Mucosa of rectum (tissue), 2 donors: ENCODE measurements around the gene KIFC1.

ENCODE experiments used
- H3K27ac ChIP-seq, 2 donors: one replicate each; pipeline ENCODE4 v1.7.0; 2013; ENCODE audit warnings: inconsistent platforms in 2 of 2, low read depth in 2 of 2, low read length in 2 of 2
- H3K27me3 ChIP-seq, 2 donors: one replicate each; pipeline ENCODE4 v1.7.0; 2013; ENCODE audit warnings: low read length in 2 of 2; ENCODE audit not compliant: control insufficient read depth in 2 of 2, insufficient read depth in 2 of 2
- H3K36me3 ChIP-seq, 2 donors: one replicate each; pipeline ENCODE4 v1.7.0; 2013; ENCODE audit warnings: low read length in 2 of 2; ENCODE audit not compliant: control insufficient read depth in 2 of 2, insufficient read depth in 2 of 2
- H3K4me1 ChIP-seq, 2 donors: one replicate each; pipeline ENCODE4 v1.7.0; 2013; ENCODE audit warnings: low read length in 2 of 2, mild to moderate bottlenecking in 1 of 2; ENCODE audit not compliant: control insufficient read depth in 2 of 2, insufficient read depth in 2 of 2
- H3K4me3 ChIP-seq, 2 donors: one replicate each; pipeline ENCODE4 v1.7.0; 2013; ENCODE audit warnings: low read length in 2 of 2
- H3K9ac ChIP-seq, 2 donors: one replicate each; pipeline ENCODE4 v1.7.0; 2013; ENCODE audit warnings: low read length in 2 of 2, low read depth in 1 of 2, mild to moderate bottlenecking in 1 of 2
- H3K9me3 ChIP-seq, 2 donors: one replicate each; pipeline ENCODE4 v1.7.0; 2013; ENCODE audit warnings: low read length in 2 of 2; ENCODE audit not compliant: control insufficient read depth in 2 of 2
- donor health status: healthy.
- donor health status: Normal muscosa, but diverticular disease.

The KIFC1 gene

DNA sequence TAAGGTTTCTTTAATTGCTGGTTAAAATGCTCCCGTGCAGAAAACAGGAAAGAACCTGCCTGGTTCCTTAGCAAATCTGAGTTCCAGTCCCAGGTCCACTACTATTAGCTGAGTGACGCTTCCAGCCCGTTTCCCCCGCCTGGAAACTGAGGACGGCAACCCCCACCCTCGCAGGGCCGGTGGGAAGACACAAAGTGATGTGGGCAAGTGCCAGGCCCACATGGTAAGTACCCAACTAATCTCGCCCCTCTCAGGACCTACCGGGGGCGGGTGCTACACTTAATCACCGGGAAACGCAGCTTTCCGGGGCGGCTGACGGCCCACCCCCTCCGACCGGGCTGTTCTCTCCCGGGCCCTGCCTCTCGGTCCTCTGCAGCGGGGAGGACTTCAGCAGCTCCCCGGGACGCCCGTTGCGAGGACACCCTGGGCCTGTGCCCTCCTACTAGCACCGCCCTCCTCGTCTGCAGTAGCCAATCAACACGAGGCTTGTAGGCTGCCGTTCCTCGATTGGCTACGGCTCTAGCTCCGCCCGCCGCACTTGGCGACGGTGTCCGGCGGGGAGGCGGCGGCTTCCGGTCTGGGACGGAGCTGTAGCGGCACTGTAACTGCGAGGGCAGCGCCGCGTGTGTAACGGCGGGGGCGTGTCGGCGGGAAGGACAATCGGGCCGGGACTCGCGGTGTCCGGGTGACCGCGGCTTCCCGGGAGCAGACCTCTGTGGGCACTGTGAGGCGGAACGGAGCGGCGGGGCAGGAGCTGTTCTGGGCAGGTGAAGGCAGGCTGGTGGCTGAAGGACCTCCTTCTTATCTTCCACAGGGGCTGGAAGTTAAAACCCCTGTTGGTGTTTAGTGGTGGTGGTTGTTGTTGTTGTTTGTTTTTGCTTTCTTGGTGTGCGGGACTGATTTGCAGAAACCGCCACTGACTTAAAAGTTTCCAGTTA lies 62.7 kb downstream of the KIFC1 start, which contains the start of gene ZBTB9:
TSS of gene ZBTB9 (plus strand) at position 568 of the 938 bp plus-strand sequence. CDS start 525 bp downstream, outside the sequence.
- H3K9ac ChIP-seq: peak within 1 kb of the TSS; percentile 92 to 94
- peak within 1 kb of the TSS; percentile 92 to 93 for H3K4me3 ChIP-seq
- H3K4me1 ChIP-seq: peaks cover 5 to 11% of the 10 kb centered on the region in 2 donors
- no peaks in the 10 kb centered on the region for H3K27me3 ChIP-seq
- peak within 1 kb of the TSS; percentile 71 to 77 for H3K27ac ChIP-seq
- H3K9me3 ChIP-seq: no peaks in the 10 kb centered on the region
- no peaks in the 10 kb centered on the region for H3K36me3 ChIP-seq

DNA sequence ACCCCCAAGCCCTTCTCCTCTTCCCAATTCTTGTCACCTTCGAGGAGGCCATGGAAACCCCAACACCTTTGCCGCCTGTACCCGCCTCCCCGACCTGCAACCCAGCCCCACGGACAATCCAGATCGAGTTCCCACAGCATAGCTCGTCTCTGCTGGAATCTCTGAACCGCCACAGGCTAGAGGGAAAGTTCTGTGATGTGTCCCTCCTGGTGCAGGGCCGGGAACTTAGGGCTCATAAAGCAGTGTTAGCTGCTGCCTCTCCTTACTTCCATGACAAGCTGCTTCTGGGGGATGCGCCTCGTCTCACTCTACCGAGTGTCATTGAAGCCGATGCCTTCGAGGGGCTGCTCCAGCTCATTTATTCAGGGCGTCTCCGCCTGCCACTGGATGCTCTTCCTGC lies 63.4 kb downstream of the KIFC1 start:
- peak overlapping the region; percentile 92 to 93 for H3K4me3 ChIP-seq
- H3K9me3 ChIP-seq: no peaks in the 10 kb centered on the region
- H3K4me1 ChIP-seq: peaks cover 5 to 11% of the 10 kb centered on the region in 2 donors
- H3K27ac ChIP-seq: no peak overlapping the region
- H3K9ac ChIP-seq: peak overlapping the region; percentile 75 to 92
- H3K27me3 ChIP-seq: no peaks in the 10 kb centered on the region
- no peaks in the 10 kb centered on the region for H3K36me3 ChIP-seq

DNA sequence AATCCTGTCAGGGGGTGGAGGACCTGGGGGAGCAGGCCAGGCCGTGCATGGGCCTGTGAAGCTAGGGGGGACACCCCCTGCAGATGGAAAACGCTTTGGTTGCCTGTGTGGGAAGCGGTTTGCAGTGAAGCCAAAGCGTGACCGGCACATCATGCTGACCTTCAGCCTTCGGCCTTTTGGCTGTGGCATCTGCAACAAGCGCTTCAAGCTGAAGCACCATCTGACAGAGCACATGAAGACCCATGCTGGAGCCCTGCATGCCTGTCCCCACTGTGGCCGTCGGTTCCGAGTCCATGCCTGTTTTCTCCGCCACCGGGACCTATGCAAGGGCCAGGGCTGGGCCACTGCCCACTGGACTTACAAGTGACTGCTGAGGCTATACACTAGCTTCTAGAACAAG lies 64.5 kb downstream of the KIFC1 start:
- no peaks in the 10 kb centered on the region for H3K36me3 ChIP-seq
- H3K9me3 ChIP-seq: no peaks in the 10 kb centered on the region
- no peak overlapping the region for H3K27ac ChIP-seq
- H3K27me3 ChIP-seq: no peaks in the 10 kb centered on the region
- peaks cover 5 to 11% of the 10 kb centered on the region in 2 donors for H3K4me1 ChIP-seq
- H3K9ac ChIP-seq: no peak overlapping the region
- H3K4me3 ChIP-seq: no peak overlapping the region

- no peak overlapping the region for H3K9ac ChIP-seq
- H3K9me3 ChIP-seq: no peaks in the 10 kb centered on the region
- H3K36me3 ChIP-seq: no peaks in the 10 kb centered on the region
- no peak overlapping the region for H3K27ac ChIP-seq
- H3K27me3 ChIP-seq: no peaks in the 10 kb centered on the region
- H3K4me3 ChIP-seq: no peak overlapping the region
- H3K4me1 ChIP-seq: peaks cover 5 to 9% of the 10 kb centered on the region in 2 donors
Observed at GRCh38 chr6:33458676-33459075, 67.1 kb downstream of the KIFC1 start.

GRCh38 chr6:33459226-33459625 lies 67.6 kb downstream of the KIFC1 start:
- no peaks in the 10 kb centered on the region for H3K9me3 ChIP-seq
- no peaks in the 10 kb centered on the region for H3K36me3 ChIP-seq
- H3K9ac ChIP-seq: no peak overlapping the region
- H3K4me1 ChIP-seq: peaks cover 5 to 6% of the 10 kb centered on the region in 2 donors
- no peak overlapping the region for H3K4me3 ChIP-seq
- no peak overlapping the region for H3K27ac ChIP-seq
- H3K27me3 ChIP-seq: no peaks in the 10 kb centered on the region
